A549 (cell line): ENCODE data around the gene AFF2. TPM values are rescaled to one million over a fixed set of nuclear protein-coding genes. Genes with fewer than 3 reads are reported as not detected.

Experiments
- ATAC-seq, 2 experiments: fragments of 200-7000 bp in 1 of 2; fragments of >200 bp in 1 of 2; cut with Nextera tagmentation in 1 of 2; cut with Tn5 transposase in 1 of 2; 3 replicates each; pipeline versions ENCODE4 v1.8.0 to v1.9.1; 2018 to 2020; ENCODE audit warnings: mild to moderate bottlenecking in 1 of 2, moderate library complexity in 1 of 2
- CTCF ChIA-PET: fragments of 300-600 bp; sonication (Branson Sonifier 250); formaldehyde crosslinking; extraction: SDS; loops from one replicate; lab custom pipeline; 2021; ENCODE audit warnings: antibody characterized with exemption, inconsistent platforms; lab: Yijun Ruan, JAX
- POLR2A ChIA-PET: fragments of 350-600 bp; formaldehyde crosslinking; extraction: SDS; loops from one replicate; lab custom pipeline; 2021; ENCODE audit warnings: antibody characterized with exemption, inconsistent platforms; lab: Yijun Ruan, JAX
- DNase-seq, 2 experiments: peaks; one replicate each; pipeline versions ENCODE4 v3.0.0 to v3.0.0-alpha.2; 2011 to 2016; ENCODE audit warnings: low read depth in 1 of 2, low spot score in 1 of 2
- FAIRE-seq: peaks from 2 replicates; lab custom pipeline; 2011; peaks lifted over from hg19 to GRCh38; lab: Jason Lieb, UNC
- H3K27ac ChIP-seq, 2 experiments: fragments of >200 bp; sonication (Bioruptor Twin); formaldehyde crosslinking; 3 replicates each; pipeline ENCODE4 v1.5.1; 2016 to 2017
- H3K4me1 ChIP-seq: fragments of >200 bp; sonication (Bioruptor Twin); formaldehyde crosslinking; 3 replicates; pipeline ENCODE4 v1.6.1; 2016
- H3K4me2 ChIP-seq: fragments of >200 bp; sonication (Bioruptor Twin); formaldehyde crosslinking; 3 replicates; pipeline ENCODE4 v1.6.1; 2016
- H3K4me3 ChIP-seq: fragments of >200 bp; sonication (Bioruptor Twin); formaldehyde crosslinking; 3 replicates; pipeline ENCODE4 v1.5.1; 2016
- H3K9me3 ChIP-seq: fragments of >200 bp; sonication (Bioruptor Twin); formaldehyde crosslinking; 3 replicates; pipeline ENCODE4 v1.6.1; 2016
- CBX8 ChIP-seq: fragments of 200-600 bp; sonication (generic); IDR thresholded peaks from 2 replicates; pipeline ENCODE4 v1.6.1; 2016
- CEBPB ChIP-seq, 2 experiments: fragments of >200 bp in 1 of 2; sonication (Bioruptor Twin) in 1 of 2; formaldehyde crosslinking in 1 of 2; IDR thresholded peaks; 2 replicates each; pipeline ENCODE4 v1.6.1; 2012 to 2016
- CHD2 ChIP-seq: fragments of 150-350 bp; IDR thresholded peaks from 2 replicates; pipeline ENCODE4 v1.6.1; 2014; ENCODE audit warnings: low read length; ENCODE audit not compliant: partially characterized antibody
- CTCF ChIP-seq: fragments of >200 bp; sonication (Bioruptor Twin); formaldehyde crosslinking; IDR thresholded peaks from 3 replicates; pipeline ENCODE4 v1.5.1; 2016
- E2F6 ChIP-seq: IDR thresholded peaks from 2 replicates; pipeline ENCODE4 v1.6.1; 2012; ENCODE audit warnings: low read depth, borderline replicate concordance
- EHF ChIP-seq: fragments of 250-450 bp; sonication (Bioruptor Pico); IDR thresholded peaks from 2 replicates; pipeline ENCODE4 v1.5.0; 2020; ENCODE audit warnings: mild to moderate bottlenecking
- ESRRA ChIP-seq: fragments of 150-350 bp; IDR thresholded peaks from 2 replicates; pipeline ENCODE4 v1.6.1; 2014; ENCODE audit warnings: mild to moderate bottlenecking, low read length, borderline replicate concordance
- FOSB ChIP-seq: fragments of 250-450 bp; sonication (Bioruptor Pico); IDR thresholded peaks from 2 replicates; pipeline ENCODE4 v1.5.0; 2020; ENCODE audit warnings: mild to moderate bottlenecking, moderate library complexity
- FOXS1 ChIP-seq: fragments of 250-450 bp; sonication (Bioruptor Pico); IDR thresholded peaks from 2 replicates; pipeline ENCODE4 v1.5.0; 2020; ENCODE audit warnings: mild to moderate bottlenecking, moderate library complexity
- HDAC2 ChIP-seq: fragments of 200-600 bp; sonication (generic); IDR thresholded peaks from 2 replicates; pipeline ENCODE4 v1.6.1; 2016
- HES2 ChIP-seq: fragments of >200 bp; sonication (Bioruptor Twin); formaldehyde crosslinking; IDR thresholded peaks from 2 replicates; pipeline ENCODE4 v1.6.1; 2016
- HOXA7 ChIP-seq: fragments of 250-450 bp; sonication (Bioruptor Pico); IDR thresholded peaks from 2 replicates; pipeline ENCODE4 v1.5.0; 2020; ENCODE audit warnings: mild to moderate bottlenecking, moderate library complexity
- JUN ChIP-seq, 2 experiments: fragments of >200 bp; sonication (Bioruptor Twin); formaldehyde crosslinking; IDR thresholded peaks; 2 replicates in 1 of 2; 3 replicates in 1 of 2; pipeline ENCODE4 v1.6.1; 2016 to 2017
- JUNB ChIP-seq: fragments of >200 bp; sonication (Bioruptor Twin); formaldehyde crosslinking; IDR thresholded peaks from 2 replicates; pipeline ENCODE4 v1.6.1; 2016
- MAFK ChIP-seq: fragments of 450-650 bp; IDR thresholded peaks from 2 replicates; pipeline ENCODE4 v1.6.1; 2014; ENCODE audit not compliant: partially characterized antibody
- NPAS2 ChIP-seq: fragments of 250-450 bp; sonication (Bioruptor Pico); IDR thresholded peaks from 2 replicates; pipeline ENCODE4 v1.8.0; 2022; ENCODE audit warnings: mild to moderate bottlenecking, moderate library complexity, borderline replicate concordance
- RAD21 ChIP-seq, 2 experiments: fragments of >200 bp in 1 of 2; sonication (Bioruptor Twin) in 1 of 2; formaldehyde crosslinking in 1 of 2; IDR thresholded peaks in 1 of 2; conservative IDR thresholded peaks in 1 of 2; 2 replicates in 1 of 2; 3 replicates in 1 of 2; pipeline ENCODE4 v1.6.1; 2012 to 2018; ENCODE audit warnings: inconsistent platforms in 1 of 2
- REST ChIP-seq: fragments of 200-600 bp; sonication (generic); IDR thresholded peaks from 2 replicates; pipeline ENCODE4 v1.6.1; 2016; ENCODE audit warnings: antibody characterized with exemption, mild to moderate bottlenecking, moderate library complexity
- RNF2 ChIP-seq: fragments of 200-600 bp; sonication (generic); IDR thresholded peaks from 2 replicates; pipeline ENCODE4 v1.6.1; 2016; ENCODE audit warnings: low read depth, mild to moderate bottlenecking, antibody characterized with exemption, moderate library complexity, borderline replicate concordance
- SMC3 ChIP-seq: fragments of >200 bp; sonication (Bioruptor Twin); formaldehyde crosslinking; IDR thresholded peaks from 3 replicates; pipeline ENCODE4 v1.6.1; 2018; ENCODE audit warnings: inconsistent platforms
- SREBF2 ChIP-seq: fragments of 450-650 bp; IDR thresholded peaks from 2 replicates; pipeline ENCODE4 v1.6.1; 2014; ENCODE audit warnings: mild to moderate bottlenecking, moderate library complexity
- TP53 ChIP-seq: fragments of 250-450 bp; sonication (Bioruptor Pico); IDR thresholded peaks from 2 replicates; pipeline ENCODE4 v1.5.0; 2021; ENCODE audit warnings: mild to moderate bottlenecking, moderate library complexity
- USF2 ChIP-seq: fragments of 450-650 bp; IDR thresholded peaks from 2 replicates; pipeline ENCODE4 v1.6.1; 2014; ENCODE audit warnings: antibody characterized with exemption
- ZSCAN20 ChIP-seq: fragments of 250-450 bp; sonication (Bioruptor Pico); IDR thresholded peaks from 2 replicates; pipeline ENCODE4 v1.8.0; 2022; ENCODE audit warnings: mild to moderate bottlenecking, moderate library complexity
- WGBS: methylation state at CpG from one replicate; pipeline ENCODE4 v1.1.6; 2017; ENCODE audit errors: missing lambda C conversion rate; 5-methylcytosine and 5-hydroxymethylcytosine counted together
- polyA plus RNA-seq, 4 experiments: library from polyadenylated mRNA; depleted of rRNA in 3 of 4; stranded (reverse); fragments of >200 nt; fragmentation: RNase III in 1 of 4; extraction: RNeasy Plus Mini Kit Qiagen cat#74134 plus additional on column Dnase treatment in 1 of 4; gene quantifications; 2 replicates in 3 of 4; 3 replicates in 1 of 4; pipeline ENCODE4 v1.2.3, GENCODE V29; 2011 to 2017

The AFF2 gene
- polyA plus RNA-seq, 2 of the 4 experiments (the other 2 are of a cell fraction): 0.04 TPM; not detected in 1

GRCh38 chrX:148611993-148612392 lies 111.6 kb downstream of the AFF2 start:
- Histone ChIP-seq H3K27ac (no peak overlapping the region), H3K4me3 (no peak overlapping the region), H3K4me2 (no peak overlapping the region), H3K9me3 (no peaks in the 10 kb centered on the region), H3K4me1 (no peaks in the 10 kb centered on the region)
- no peak for TF ChIP-seq JUN (IDR thresholded peaks at IDR 0.05)
- no peak for TF ChIP-seq FOXS1 (CRISPR knock-in tag)
- TF ChIP-seq HDAC2: no peak
- TF ChIP-seq TP53 (CRISPR knock-in tag): no peak
- no peak for TF ChIP-seq USF2
- no peak for TF ChIP-seq CBX8
- TF ChIP-seq HOXA7 (CRISPR knock-in tag): no peak
- no peak for TF ChIP-seq FOSB (CRISPR knock-in tag)
- no peak for TF ChIP-seq HES2
- TF ChIP-seq RNF2: no peak
- no peak for TF ChIP-seq CHD2
- no peak for TF ChIP-seq NPAS2 (CRISPR knock-in tag)
- TF ChIP-seq ESRRA: no peak
- TF ChIP-seq SMC3: no peak
- TF ChIP-seq CTCF: no peak
- no peak for TF ChIP-seq E2F6
- no peak for TF ChIP-seq CEBPB (IDR thresholded peaks at IDR 0.05)
- ATAC-seq: no peak
- POLR2A ChIA-PET: no interaction called here
- no peak for FAIRE-seq
- DNase-seq: no peak
- WGBS: 5% methylated on average over 2 of the region's 2 CpGs
- CTCF ChIA-PET: no interaction called here

GRCh38 chrX:148612431-148612830 lies 112.0 kb downstream of the AFF2 start:
- DNase-seq (no peak), ATAC-seq (no peak), FAIRE-seq (no peak)
- Histone ChIP-seq H3K4me1 (no peaks in the 10 kb centered on the region), H3K4me3 (no peak overlapping the region), H3K4me2 (no peak overlapping the region), H3K9me3 (no peaks in the 10 kb centered on the region), H3K27ac (no peak overlapping the region)
- ChIA-PET POLR2A (no interaction called here), CTCF (no interaction called here)
- no peak for TF ChIP-seq MAFK
- no peak for TF ChIP-seq ZSCAN20 (CRISPR knock-in tag)
- no peak for TF ChIP-seq EHF (CRISPR knock-in tag)
- TF ChIP-seq CHD2: no peak
- no peak for TF ChIP-seq E2F6
- TF ChIP-seq RAD21 (conservative IDR thresholded peaks at IDR 0.05 in 1 of 2, IDR thresholded peaks at IDR 0.05 in 1 of 2): no peak
- TF ChIP-seq REST: no peak
- TF ChIP-seq CBX8: no peak
- no peak for TF ChIP-seq TP53 (CRISPR knock-in tag)
- no peak for TF ChIP-seq JUNB
- TF ChIP-seq SREBF2: no peak
- WGBS: 0% methylated on average over 2 of the region's 2 CpGs
